Measurements from ENCODE around the gene RIPK1.
"Not testable (repeated sequence)": the region's sequence is repeated elsewhere in the genome, so short reads cannot be mapped to it uniquely, and the experiment has no call there.

Gene RIPK1

GRCh38 chr6:3137057-3137777 lies 68.9 kb downstream of the RIPK1 start:
- no peak for DNase-seq

GRCh38 chr6:3137873-3138272 lies 69.6 kb downstream of the RIPK1 start:
- DNase-seq: not testable (repeated sequence)

GRCh38 chr6:3138341-3138740 lies 70.0 kb downstream of the RIPK1 start:
- DNase-seq: no peak

- DNase-seq: no peak
These were observed 71.0 kb downstream of the RIPK1 start for GRCh38 chr6:3139090-3139903.

GRCh38 chr6:3140201-3140600 lies 71.9 kb downstream of the RIPK1 start:
- DNase-seq: no peak

GRCh38 chr6:3142536-3142935 lies 74.2 kb downstream of the RIPK1 start:
- DNase-seq: no peak

- no peak for DNase-seq
These were observed 74.9 kb downstream of the RIPK1 start for GRCh38 chr6:3143158-3143557.

- no peak for DNase-seq
These were observed 76.3 kb downstream of the RIPK1 start for GRCh38 chr6:3144571-3144970.

GRCh38 chr6:3147914-3148757 lies 79.8 kb downstream of the RIPK1 start:
- no peak for DNase-seq

GRCh38 chr6:3151691-3152090 lies 83.4 kb downstream of the RIPK1 start:
- DNase-seq: no peak

GRCh38 chr6:3152689-3153088 lies 84.4 kb downstream of the RIPK1 start:
- DNase-seq: no peak

- not testable (repeated sequence) for DNase-seq
These were observed 87.1 kb downstream of the RIPK1 start for GRCh38 chr6:3155416-3155815.

- DNase-seq: peak in 1 of 4 experiments; percentile 7
These were observed 88.2 kb downstream of the RIPK1 start for GRCh38 chr6:3156184-3157130.

- DNase-seq: peak; percentile 71 to 86 (median 82)
These were observed 89.0 kb downstream of the RIPK1 start, which contains the start of gene TUBB2A for GRCh38 chr6:3157131-3157933. TSS of gene TUBB2A (minus strand) at chr6:3157544. CDS start at chr6:3157463, 81 bp downstream.

GRCh38 chr6:3159805-3160781 lies 91.8 kb downstream of the RIPK1 start:
- peak; percentile 15 to 55 (median 28) for DNase-seq

GRCh38 chr6:3162067-3162497 lies 93.8 kb downstream of the RIPK1 start:
- DNase-seq: no peak

- peak in 2 of 4 experiments; percentile 22 for DNase-seq
These were observed 94.4 kb downstream of the RIPK1 start for GRCh38 chr6:3162565-3163247.

- no peak for DNase-seq
These were observed 94.9 kb downstream of the RIPK1 start for GRCh38 chr6:3163248-3163594.

- no peak for DNase-seq
These were observed 96.1 kb downstream of the RIPK1 start for GRCh38 chr6:3164388-3164787.

All from activated CD4-positive, CD25-positive, alpha-beta regulatory T cell (primary cell).